Activated gamma-delta T cell (primary cell): ENCODE data around the gene ACP3.

Experiments
- DNase-seq: peaks from one replicate; lab custom pipeline; 2025; lab: John Stamatoyannopoulos, UW

The ACP3 gene

GRCh38 chr3:132407025-132407424, 89.8 kb downstream of the ACP3 start:
- no peak for DNase-seq
